ENCODE data around the gene SRBD1. TPM values are rescaled to one million over a fixed set of nuclear protein-coding genes. Genes with fewer than 3 reads are reported as not detected.

The SRBD1 gene
- total and polyA plus RNA-seq, 7 donors, result 2.3 to 6.4 (median 4.0) TPM

GRCh38 chr2:45631319-45631718 is 20.3 kb upstream of the SRBD1 start:
- H3K27me3 ChIP-seq (ENCODE audit: insufficient read depth in 3 of 3, low read length in 2 of 3), result no peaks in the 10 kb centered on the region
- ATAC-seq (no peak), DNase-seq (no peak)
- TF ChIP-seq CTCF (IDR thresholded peaks at IDR 0.05), result no peak
- no peaks in the 10 kb centered on the region for H3K9me3 ChIP-seq
- H3K4me3 ChIP-seq, result no peak overlapping the region
- intact Hi-C loops (cut with DNase I), result no loop called here
- WGBS, 3 donors, result 83 to 94% (median 91%) methylated on average over 3 of the region's 3 CpGs
- H3K4me1 ChIP-seq, result no peaks in the 10 kb centered on the region
- H3K27ac ChIP-seq, result no peak overlapping the region
- H3K36me3 ChIP-seq (ENCODE audit: insufficient read depth in 1 of 2, low read depth in 1 of 2), result no peaks in the 10 kb centered on the region

DNA sequence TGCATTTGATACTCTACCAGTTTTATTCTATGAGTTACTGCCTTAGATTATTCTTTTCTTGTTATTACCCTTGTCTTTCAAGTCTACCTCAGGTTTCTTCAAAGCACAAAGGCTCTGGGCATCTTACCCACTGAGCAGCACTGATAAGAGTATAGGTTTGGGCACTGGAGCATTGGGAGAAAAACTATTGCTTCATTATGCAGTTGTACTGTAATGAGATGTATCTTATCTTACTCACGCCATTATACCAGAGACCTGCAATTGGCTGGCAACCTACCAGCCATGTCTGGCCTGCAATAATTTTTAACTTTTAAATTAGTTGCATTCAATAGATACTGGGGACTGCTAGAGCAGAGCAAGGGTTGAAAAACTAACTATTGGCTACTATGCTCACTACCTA is 18.9 kb upstream of the SRBD1 start:
- no peak overlapping the region for H3K27ac ChIP-seq
- H3K36me3 ChIP-seq (ENCODE audit: insufficient read depth in 1 of 2, low read depth in 1 of 2), result no peaks in the 10 kb centered on the region
- ATAC-seq, result no peak
- no peak for DNase-seq
- no peaks in the 10 kb centered on the region for H3K9me3 ChIP-seq
- no peak overlapping the region for H3K4me3 ChIP-seq
- no peak for TF ChIP-seq CTCF (IDR thresholded peaks at IDR 0.05)
- intact Hi-C loops (cut with DNase I), result no loop called here
- H3K4me1 ChIP-seq, result no peaks in the 10 kb centered on the region
- WGBS, 3 donors, result 91 to 100% (median 94%) methylated on average over 1 of the region's 1 CpG
- no peaks in the 10 kb centered on the region for H3K27me3 ChIP-seq (ENCODE audit: insufficient read depth in 3 of 3, low read length in 2 of 3)

- no peaks in the 10 kb centered on the region for H3K36me3 ChIP-seq (ENCODE audit: insufficient read depth in 1 of 2, low read depth in 1 of 2)
- TF ChIP-seq CTCF (IDR thresholded peaks at IDR 0.05), result no peak
- DNase-seq (no peak), ATAC-seq (no peak)
- H3K27me3 ChIP-seq (ENCODE audit: insufficient read depth in 3 of 3, low read length in 2 of 3), result no peaks in the 10 kb centered on the region
- no peaks in the 10 kb centered on the region for H3K9me3 ChIP-seq
- intact Hi-C loops (cut with DNase I), result no loop called here
- 55 to 73% (median 62%) methylated on average over 1 of the region's 1 CpG for WGBS, 3 donors
- no peaks in the 10 kb centered on the region for H3K4me1 ChIP-seq
- H3K4me3 ChIP-seq, result no peak overlapping the region
- H3K27ac ChIP-seq, result no peak overlapping the region
Observed at GRCh38 chr2:45627911-45628310, 16.8 kb upstream of the SRBD1 start.

GRCh38 chr2:45626387-45627221 is 15.5 kb upstream of the SRBD1 start:
- no peak for ATAC-seq
- intact Hi-C loops (cut with DNase I), result no loop called here
- Histone ChIP-seq H3K9me3 (no peaks in the 10 kb centered on the region), H3K27me3 (ENCODE audit: insufficient read depth in 3 of 3, low read length in 2 of 3) (no peaks in the 10 kb centered on the region), H3K27ac (no peak overlapping the region), H3K36me3 (ENCODE audit: insufficient read depth in 1 of 2, low read depth in 1 of 2) (no peaks in the 10 kb centered on the region), H3K4me1 (no peaks in the 10 kb centered on the region), H3K4me3 (no peak overlapping the region)
- TF ChIP-seq CTCF (IDR thresholded peaks at IDR 0.05), result no peak
- WGBS, 3 donors, result 84 to 88% (median 86%) methylated on average over 8 of the region's 8 CpGs
- DNase-seq, result no peak

GRCh38 chr2:45625824-45626223 is 14.8 kb upstream of the SRBD1 start:
- no peaks in the 10 kb centered on the region for H3K36me3 ChIP-seq (ENCODE audit: insufficient read depth in 1 of 2, low read depth in 1 of 2)
- no peak for TF ChIP-seq CTCF (IDR thresholded peaks at IDR 0.05)
- H3K9me3 ChIP-seq, result no peaks in the 10 kb centered on the region
- ATAC-seq (no peak), DNase-seq (no peak)
- no peak overlapping the region for H3K4me3 ChIP-seq
- peaks cover 0 to 5% (median 0%) of the 10 kb centered on the region in 3 donors for H3K27me3 ChIP-seq (ENCODE audit: insufficient read depth in 3 of 3, low read length in 2 of 3)
- H3K27ac ChIP-seq, result no peak overlapping the region
- intact Hi-C loops (cut with DNase I), result no loop called here
- no peaks in the 10 kb centered on the region for H3K4me1 ChIP-seq

All from psoas muscle (tissue), 8 donors.